Thoracic aorta (tissue), 2 donors: ENCODE results near the gene PDLIM4. TPM values are rescaled to one million over a fixed set of nuclear protein-coding genes. Genes with fewer than 3 reads are reported as not detected.

Source experiments
- ATAC-seq: fragments of 150-250 bp; one replicate; pipeline ENCODE4 v1.8.0; 2017; ENCODE audit warnings: low read depth; ENCODE audit not compliant: insufficient number of reproducible peaks, low FRiP score
- DNase-seq: peaks from one replicate; pipeline ENCODE4 v3.0.0-alpha.2; 2020; ENCODE audit warnings: low spot score
- H3K27ac ChIP-seq, 2 donors: fragments of 200-600 bp; sonication (generic); 1 replicate in 1 of 2; 2 replicates in 1 of 2; pipeline ENCODE4 v1.5.1; 2016; ENCODE audit warnings: mild to moderate bottlenecking in 2 of 2, moderate library complexity in 2 of 2
- H3K27me3 ChIP-seq: fragments of 200-600 bp; sonication (generic); replicated peaks from 2 replicates; pipeline ENCODE4 v1.6.0; 2016; ENCODE audit warnings: mild to moderate bottlenecking; ENCODE audit not compliant: insufficient read depth
- H3K36me3 ChIP-seq: fragments of 200-600 bp; sonication (generic); one replicate; pipeline ENCODE4 v1.5.1; 2016
- H3K4me1 ChIP-seq, 2 donors: fragments of 200-600 bp; sonication (generic); 1 replicate in 1 of 2; 2 replicates in 1 of 2; pipeline versions ENCODE4 v1.5.1 to v1.6.0; 2016; ENCODE audit warnings: low read depth in 2 of 2, mild to moderate bottlenecking in 1 of 2; ENCODE audit not compliant: control insufficient read depth in 1 of 2
- H3K4me3 ChIP-seq: fragments of 200-600 bp; sonication (generic); 2 replicates; pipeline ENCODE4 v1.5.1; 2016; ENCODE audit warnings: mild to moderate bottlenecking
- H3K9me3 ChIP-seq: fragments of 200-600 bp; sonication (generic); 2 replicates; pipeline ENCODE4 v1.5.1; 2016
- total RNA-seq, 2 donors: library from RNA; depleted of rRNA; stranded (reverse); fragments of >200 nt; gene quantifications; one replicate each; pipeline versions ENCODE4 v1.1.0 to v1.2.3, GENCODE V29; 2016
- TF ChIP-seq, protein P1 (sequence below): fragments of 200-600 bp; sonication (generic); IDR thresholded peaks from one replicate; pipeline ENCODE4 v1.5.1; 2019; ENCODE audit warnings: antibody characterized with exemption

Gene PDLIM4
- total RNA-seq, 2 donors from 2014 or later, result 50.6 to 81.0 TPM

DNA sequence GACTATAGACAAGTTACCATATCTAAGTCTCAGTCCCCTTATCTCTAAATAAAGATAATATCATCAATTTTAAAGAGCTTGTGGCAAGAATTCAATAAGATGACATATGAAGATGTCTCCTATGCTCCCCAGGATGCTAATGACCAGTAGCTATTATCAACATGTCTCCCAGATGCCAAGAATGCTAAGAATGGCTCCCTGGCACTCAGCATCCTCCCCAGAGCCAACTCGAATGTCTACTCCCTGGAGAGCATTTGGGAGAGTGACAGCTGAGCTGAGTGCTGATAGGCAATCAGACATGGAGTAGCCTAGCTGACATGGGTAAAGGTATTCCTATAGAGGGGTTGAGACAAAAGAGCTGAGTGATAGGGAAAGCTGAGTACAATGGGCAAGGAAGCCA is 45.7 kb upstream of the PDLIM4 start:
- no peak overlapping the region for H3K4me3 ChIP-seq
- no peaks in the 10 kb centered on the region for H3K27me3 ChIP-seq
- DNase-seq, result no peak
- TF ChIP-seq, protein P1, sequence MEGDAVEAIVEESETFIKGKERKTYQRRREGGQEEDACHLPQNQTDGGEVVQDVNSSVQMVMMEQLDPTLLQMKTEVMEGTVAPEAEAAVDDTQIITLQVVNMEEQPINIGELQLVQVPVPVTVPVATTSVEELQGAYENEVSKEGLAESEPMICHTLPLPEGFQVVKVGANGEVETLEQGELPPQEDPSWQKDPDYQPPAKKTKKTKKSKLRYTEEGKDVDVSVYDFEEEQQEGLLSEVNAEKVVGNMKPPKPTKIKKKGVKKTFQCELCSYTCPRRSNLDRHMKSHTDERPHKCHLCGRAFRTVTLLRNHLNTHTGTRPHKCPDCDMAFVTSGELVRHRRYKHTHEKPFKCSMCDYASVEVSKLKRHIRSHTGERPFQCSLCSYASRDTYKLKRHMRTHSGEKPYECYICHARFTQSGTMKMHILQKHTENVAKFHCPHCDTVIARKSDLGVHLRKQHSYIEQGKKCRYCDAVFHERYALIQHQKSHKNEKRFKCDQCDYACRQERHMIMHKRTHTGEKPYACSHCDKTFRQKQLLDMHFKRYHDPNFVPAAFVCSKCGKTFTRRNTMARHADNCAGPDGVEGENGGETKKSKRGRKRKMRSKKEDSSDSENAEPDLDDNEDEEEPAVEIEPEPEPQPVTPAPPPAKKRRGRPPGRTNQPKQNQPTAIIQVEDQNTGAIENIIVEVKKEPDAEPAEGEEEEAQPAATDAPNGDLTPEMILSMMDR, result no peak
- H3K9me3 ChIP-seq, result no peaks in the 10 kb centered on the region
- peaks cover 51% of the 10 kb centered on the region for H3K36me3 ChIP-seq
- no peak overlapping the region for H3K27ac ChIP-seq
- ATAC-seq, result no peak
- H3K4me1 ChIP-seq, result peaks cover 11 to 33% of the 10 kb centered on the region in 2 donors

DNA sequence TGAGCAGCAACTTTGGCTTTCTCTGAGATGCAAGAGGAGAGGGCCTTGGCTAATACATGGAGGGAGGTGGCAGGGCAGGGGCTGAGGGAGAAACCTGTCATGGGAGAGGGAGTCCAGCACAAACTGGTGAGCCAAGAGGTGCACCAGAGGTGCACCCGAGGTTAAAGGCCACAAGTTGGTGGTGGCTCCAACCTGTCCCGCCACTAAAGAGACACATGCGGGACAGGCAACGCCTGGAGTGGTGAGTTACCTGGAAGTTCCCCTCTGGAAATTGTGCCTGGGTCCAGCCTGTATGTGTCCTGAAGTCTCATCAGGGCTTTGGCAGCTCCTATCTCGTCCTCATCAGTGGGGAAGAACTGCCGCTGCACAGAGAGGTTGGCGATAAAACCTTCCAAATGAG is 43.8 kb upstream of the PDLIM4 start:
- DNase-seq (no peak), ATAC-seq (no peak)
- peaks cover 40% of the 10 kb centered on the region for H3K36me3 ChIP-seq
- H3K4me1 ChIP-seq, result peaks cover 10 to 33% of the 10 kb centered on the region in 2 donors
- H3K27ac ChIP-seq, result peak overlapping the region in 1 of 2 donors; percentile 96
- no peaks in the 10 kb centered on the region for H3K9me3 ChIP-seq
- no peak overlapping the region for H3K4me3 ChIP-seq
- TF ChIP-seq, protein P1, result no peak
- H3K27me3 ChIP-seq, result no peaks in the 10 kb centered on the region

DNA sequence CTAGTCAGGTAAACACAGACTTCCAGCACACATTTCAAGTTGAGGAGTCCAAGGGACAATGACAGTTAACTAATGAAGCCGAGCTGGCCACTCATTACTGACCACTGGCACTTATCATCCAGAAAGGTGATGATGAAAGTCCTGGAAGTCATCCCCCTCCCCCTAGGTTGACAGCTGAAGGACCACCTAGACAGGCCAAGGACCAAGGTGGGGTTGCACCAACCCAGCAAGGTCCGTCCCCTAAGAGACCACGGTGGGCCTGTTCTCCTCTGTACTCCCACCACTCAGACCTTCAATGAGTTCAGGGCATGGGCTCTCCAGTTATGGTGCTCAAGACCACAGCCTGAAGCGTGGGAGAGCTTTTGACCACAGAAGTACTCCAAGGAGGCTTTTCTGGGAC is 43.0 kb upstream of the PDLIM4 start:
- H3K27ac ChIP-seq, result peak overlapping the region; percentile 96 to 97
- ATAC-seq, result no peak
- TF ChIP-seq, protein P1, result no peak
- H3K27me3 ChIP-seq, result no peaks in the 10 kb centered on the region
- peaks cover 34% of the 10 kb centered on the region for H3K36me3 ChIP-seq
- H3K4me3 ChIP-seq, result no peak overlapping the region
- DNase-seq, result no peak
- peaks cover 10 to 40% of the 10 kb centered on the region in 2 donors for H3K4me1 ChIP-seq
- no peaks in the 10 kb centered on the region for H3K9me3 ChIP-seq

DNA sequence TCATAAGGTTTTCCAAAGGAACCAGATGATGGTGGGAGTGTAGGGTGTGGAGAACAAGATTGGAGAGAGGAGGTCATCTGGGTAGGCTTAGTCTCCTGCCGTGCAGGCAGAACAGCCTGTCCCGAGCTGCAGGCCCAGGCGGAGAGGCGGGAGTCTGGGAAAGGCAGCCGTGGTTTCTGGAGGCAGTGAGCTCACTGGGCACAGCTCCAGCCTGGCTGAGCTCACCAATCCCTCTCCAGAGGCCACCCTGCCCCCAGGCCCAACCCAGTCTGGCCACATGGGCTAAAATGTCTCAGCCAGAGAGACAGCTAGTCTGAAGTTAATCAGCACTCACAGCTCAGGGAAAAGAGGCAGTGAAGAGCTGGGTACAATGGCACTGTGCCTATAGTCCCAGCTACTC is 42.2 kb upstream of the PDLIM4 start:
- Histone ChIP-seq H3K9me3 (no peaks in the 10 kb centered on the region), H3K4me1 (peaks cover 10 to 48% of the 10 kb centered on the region in 2 donors), H3K36me3 (peaks cover 28% of the 10 kb centered on the region), H3K27me3 (no peaks in the 10 kb centered on the region), H3K4me3 (no peak overlapping the region), H3K27ac (peak overlapping the region; percentile 96 to 97)
- peak; percentile 90 for DNase-seq
- TF ChIP-seq, protein P1, result no peak
- ATAC-seq, result peak; percentile 90

DNA sequence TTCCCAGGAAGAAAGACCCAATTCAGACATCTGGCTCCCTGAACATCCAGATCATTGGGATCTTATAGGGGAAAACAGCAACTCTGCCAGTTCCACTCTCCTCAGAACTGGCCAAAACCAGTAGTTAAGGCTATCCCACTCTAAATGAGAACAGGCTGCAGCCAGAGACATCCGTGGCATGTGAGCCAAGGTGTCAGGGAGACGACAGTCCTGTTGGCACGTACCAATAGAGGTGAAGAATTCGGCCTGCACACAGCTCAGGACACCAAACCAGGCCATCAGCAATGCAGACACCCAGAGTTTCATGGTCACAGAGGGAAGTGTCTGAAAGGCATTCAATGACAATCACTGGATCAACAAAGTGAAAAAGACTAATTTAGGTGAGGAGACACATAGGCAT is 39.2 kb upstream of the PDLIM4 start:
- Histone ChIP-seq H3K9me3 (no peaks in the 10 kb centered on the region), H3K27ac (no peak overlapping the region), H3K27me3 (no peaks in the 10 kb centered on the region), H3K36me3 (peaks cover 8% of the 10 kb centered on the region), H3K4me1 (peaks cover 18 to 65% of the 10 kb centered on the region in 2 donors), H3K4me3 (no peak overlapping the region)
- TF ChIP-seq, protein P1, result no peak
- no peak for DNase-seq
- no peak for ATAC-seq
